CD4-positive, alpha-beta T cell treated with Interleukin-10 for 1 hour (primary cell): Measurements from ENCODE around the gene PHLDA2.
A peak's percentile ranks its signal among the peaks of the same experiment; 100 is the strongest.
"Not testable (repeated sequence)": the region's sequence is repeated elsewhere in the genome, so short reads cannot be mapped to it uniquely, and the experiment has no call there.

Experiments
- DNase-seq: peaks from one replicate; pipeline ENCODE4 v3.0.0-alpha.2; 2020

Gene PHLDA2

GRCh38 chr11:2912498-2912897 is 16.7 kb downstream of the PHLDA2 start:
- no peak for DNase-seq

DNA sequence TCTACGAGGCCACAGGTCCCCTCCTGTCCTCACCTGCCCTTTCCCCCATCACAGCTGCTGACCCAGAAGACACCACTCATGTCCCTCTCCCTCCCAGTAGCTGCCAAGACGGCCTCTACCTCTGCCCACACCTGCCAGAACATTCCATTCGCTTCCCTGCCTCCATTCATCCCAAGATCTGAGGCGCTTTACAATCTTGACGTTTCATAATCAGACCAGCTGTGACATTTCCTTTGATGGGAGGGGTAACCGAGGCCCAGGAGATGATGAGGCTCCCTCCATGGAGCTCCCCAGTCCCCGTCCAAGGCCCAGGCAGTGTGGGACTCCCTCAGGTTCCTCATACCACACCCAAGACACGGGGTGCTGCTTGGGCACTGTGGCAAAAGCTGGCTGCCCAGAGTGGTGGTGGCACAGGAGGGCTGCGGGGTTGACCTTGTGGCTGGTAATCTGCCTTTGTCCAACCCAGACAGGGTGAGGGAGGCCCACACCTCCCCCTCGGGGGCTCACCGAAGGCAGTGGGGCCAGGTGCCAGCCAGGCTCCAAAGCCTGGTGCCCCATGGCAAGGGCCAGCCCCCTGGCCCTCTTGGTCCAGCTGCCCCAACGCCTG is 17.3 kb downstream of the PHLDA2 start:
- no peak for DNase-seq

DNA sequence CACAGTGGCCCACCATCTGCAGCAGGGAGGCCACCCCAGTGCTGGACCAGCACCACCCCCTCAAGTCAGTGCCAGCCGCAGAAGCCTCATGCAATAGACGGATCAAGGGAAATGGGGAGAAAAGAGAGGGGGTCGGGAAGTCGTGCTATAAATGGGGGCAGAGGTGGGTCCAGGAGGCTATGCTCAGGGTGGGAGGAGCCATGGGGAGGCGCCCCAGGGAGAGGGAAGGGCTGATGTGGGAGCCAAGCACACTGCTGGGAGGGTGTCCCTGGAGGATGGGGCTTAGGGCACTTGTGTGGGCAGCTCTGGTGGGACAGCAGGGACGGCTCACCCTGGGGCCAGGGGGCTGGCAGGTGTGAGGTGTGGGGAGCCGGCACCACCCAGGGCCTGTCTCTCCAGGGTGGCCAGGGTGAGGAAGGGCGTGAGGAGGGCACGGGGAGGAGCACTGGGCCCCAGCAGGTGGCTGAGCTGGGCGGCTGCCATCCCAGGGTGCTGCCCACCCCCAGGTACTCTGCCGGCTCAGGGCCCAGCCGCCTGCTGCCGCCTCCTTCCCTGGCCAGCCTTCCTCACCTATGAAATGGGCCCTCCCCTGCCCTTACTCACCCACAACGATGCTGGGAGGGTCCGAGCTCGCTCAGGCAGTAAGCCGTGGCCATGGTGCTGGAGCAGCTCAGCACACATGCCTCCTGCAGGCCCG is 18.0 kb downstream of the PHLDA2 start:
- no peak for DNase-seq

- DNase-seq, result no peak
Measured at GRCh38 chr11:2910401-2910955, 18.7 kb downstream of the PHLDA2 start.

DNA sequence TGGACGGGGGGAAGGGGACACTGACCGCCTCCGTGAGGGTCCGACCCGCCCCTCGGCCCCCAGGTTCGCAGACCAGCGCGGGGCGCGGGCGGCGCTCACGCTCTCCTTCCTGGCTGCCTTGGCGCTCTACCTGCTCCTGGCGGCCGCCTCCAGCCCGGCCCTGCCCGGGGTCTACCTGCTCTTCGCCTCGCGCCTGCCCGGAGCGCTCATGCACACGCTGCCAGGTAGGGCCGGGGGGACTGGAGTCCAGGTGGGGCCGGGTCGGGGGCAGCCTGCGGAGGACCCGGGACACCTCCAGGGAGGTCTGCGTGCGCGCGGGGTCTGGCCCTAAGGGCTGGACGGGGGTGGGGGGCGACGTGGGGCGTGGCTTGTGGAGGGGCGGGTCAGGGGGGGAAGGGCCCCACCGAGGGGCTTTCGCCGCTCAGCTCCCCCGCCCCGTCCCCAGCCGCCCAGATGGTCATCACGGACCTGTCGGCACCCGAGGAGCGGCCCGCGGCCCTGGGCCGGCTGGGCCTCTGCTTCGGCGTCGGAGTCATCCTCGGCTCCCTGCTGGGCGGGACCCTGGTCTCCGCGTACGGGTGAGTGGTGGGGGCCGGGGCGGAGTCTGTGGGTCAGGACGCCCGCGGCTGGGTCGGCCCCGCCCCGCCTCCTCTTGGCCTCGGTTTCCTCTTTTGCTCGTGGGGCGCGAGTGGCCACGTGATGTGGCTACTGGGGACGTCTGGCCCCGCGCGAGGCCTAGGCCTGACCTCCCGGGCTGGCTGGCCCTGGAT is 19.9 kb downstream of the PHLDA2 start:
- DNase-seq, result no peak

- DNase-seq, result no peak
Measured at GRCh38 chr11:2908130-2908529, 21.1 kb downstream of the PHLDA2 start.

GRCh38 chr11:2905299-2905698 is 23.9 kb downstream of the PHLDA2 start:
- not testable (repeated sequence) for DNase-seq

DNA sequence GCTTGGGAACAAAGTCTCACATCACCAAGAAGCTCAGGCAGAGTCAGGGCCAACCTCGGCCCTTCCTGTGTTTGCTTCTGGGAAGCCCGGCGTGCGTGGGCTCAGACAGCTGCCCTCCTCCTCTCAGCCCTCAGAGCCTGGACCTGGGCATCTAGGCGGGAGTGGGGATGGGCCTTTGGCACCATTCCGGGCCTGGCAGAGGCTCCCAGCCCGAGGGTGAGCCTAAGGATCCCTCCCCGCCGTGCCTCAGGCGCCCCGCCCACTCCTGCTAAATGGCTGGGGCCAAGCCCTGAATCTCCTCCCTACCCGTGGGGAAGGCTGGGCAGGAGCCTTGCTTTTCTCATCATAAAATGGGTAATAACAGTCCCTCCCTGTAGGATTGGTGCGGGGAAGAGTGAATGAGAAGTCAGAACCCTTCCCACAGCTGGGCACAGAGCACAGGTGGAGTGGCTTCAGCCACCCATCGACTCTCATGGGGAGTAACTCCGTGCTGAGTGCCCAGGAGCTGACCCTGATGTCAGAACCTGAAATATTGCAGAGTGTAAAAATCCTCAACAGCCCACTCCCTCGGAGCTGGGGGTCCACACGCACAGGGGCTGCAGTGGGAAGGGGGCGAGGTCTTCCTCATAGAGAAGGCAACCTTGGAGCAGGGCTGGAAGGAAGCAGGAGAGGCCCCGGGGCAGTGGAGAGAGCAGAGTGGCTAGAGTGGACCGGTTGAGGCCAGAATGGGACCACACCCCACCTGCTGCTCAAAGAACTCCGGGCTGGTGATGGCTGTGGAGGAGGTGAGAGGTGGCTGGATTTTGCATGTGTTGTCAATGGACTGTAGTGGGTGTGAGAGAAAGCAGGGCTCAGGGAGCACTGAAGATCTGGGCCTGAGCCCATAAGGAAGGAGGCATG is 24.8 kb downstream of the PHLDA2 start:
- no peak for DNase-seq

DNA sequence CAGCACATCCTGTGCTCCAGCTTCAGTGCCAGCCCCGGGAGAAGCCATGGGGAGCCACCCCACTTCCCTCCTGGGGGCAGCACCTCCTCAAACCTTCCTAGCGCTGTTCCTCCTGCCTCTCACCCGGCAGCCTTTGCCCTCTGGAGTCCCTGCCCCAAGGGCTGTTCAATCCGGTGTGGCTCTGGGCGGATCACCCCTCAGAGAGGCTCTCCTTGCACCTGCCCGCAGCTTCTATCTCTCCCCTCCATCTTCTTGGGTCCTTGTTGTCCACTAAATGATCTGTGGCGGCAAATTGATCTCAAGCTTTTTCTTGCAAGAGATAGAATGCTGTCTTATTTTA is 25.6 kb downstream of the PHLDA2 start:
- DNase-seq, result no peak

GRCh38 chr11:2902784-2903671 is 26.2 kb downstream of the PHLDA2 start:
- DNase-seq, result no peak

DNA sequence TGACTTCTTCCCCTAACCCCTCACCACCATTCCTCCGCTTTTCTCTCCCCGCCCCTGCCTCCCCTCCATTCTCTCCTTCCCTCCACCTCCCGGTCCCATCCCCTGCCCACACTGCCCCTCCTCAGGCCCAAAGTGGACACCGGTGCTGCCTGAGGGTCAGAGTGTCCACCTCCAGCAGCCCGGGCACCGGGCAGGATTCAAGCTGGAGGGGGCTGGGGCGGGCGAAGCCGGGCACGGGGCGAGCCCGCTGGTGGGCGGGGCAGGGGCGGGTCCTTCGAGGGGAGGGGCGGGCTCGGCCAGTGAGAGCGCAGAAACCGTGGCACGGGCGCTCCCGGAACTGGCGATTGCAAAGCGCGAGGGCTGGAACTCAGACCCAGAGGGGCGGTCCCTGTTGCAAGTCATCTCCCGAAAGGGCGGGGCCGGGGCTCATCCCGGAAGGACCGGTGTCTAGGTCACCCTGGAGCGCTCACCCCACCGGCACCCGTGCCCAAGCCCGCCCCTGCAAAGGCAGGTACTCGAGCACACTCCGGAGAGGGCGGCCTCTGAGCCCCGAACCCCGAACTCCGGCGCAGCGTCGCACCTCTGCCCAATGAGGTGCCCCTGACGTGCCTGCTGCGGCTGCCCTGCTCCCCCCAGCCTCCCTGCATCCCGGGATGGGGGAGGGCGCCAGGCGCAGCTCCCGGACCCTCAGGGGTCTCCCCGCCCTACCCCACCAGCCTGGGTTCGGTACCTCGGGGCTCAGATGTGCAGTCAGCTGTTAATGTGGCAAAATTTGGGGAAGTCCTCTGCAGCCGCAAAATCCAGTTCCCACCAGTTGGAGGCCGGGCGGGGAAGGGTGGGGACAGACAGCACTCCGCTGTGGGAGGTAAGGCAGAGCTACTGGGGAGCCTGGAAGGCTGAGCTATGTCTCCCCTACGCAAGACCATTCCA is 27.1 kb downstream of the PHLDA2 start:
- peak; percentile 95 for DNase-seq

DNA sequence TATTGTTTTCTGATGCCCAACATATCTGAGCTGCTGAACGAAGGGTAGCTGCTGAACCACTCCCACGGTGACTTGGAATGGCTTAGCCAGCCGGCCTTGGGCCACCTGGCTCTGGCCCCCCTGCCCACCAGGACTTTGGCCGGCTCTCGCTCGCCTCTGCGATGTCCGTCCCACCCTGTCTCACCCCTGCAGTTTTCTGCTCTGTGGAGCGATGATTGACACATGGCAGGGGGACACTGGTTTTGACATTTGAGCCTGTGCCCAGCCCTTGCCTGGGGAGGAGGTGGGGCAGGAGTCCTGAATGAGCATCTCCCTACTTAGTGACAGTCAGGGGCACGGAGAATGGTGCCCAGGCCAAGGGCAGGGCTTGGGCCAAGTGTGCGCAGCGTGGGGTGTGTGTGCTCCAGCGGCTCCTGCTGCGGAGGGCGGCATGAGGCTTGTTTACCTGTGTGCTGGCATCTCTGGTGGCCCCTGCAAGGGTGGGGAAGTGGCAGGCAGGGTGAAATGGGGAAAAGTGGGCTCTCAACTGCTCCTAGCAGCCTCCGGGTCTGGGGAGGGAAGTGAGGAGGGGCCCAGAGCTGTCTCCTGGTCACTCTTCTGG is 27.9 kb downstream of the PHLDA2 start:
- no peak for DNase-seq

GRCh38 chr11:2899080-2899783 is 30.0 kb downstream of the PHLDA2 start:
- no peak for DNase-seq

GRCh38 chr11:2898366-2899079 is 30.7 kb downstream of the PHLDA2 start:
- peak; percentile 65 for DNase-seq

- DNase-seq, result no peak
Measured at GRCh38 chr11:2897048-2897447, 32.2 kb downstream of the PHLDA2 start.

DNA sequence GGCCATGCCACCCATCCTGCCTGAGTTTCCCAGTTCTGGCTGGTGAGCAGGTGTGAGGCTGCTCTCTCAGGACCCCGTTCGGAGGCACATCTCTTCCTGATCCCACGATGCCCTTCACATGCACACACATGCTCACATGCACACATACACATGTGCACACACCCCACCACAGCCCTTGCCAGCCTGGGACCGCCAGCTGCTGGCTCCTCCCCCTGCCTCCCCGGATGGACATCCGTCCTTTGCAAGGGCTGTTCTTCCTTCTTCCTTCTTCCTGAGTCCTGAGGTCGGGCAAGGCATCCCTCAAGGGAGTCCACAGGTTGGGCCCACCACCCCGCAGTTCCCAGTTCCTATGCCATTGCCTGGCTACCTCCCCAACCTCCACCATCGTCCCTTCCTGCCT is 33.2 kb downstream of the PHLDA2 start:
- DNase-seq, result no peak

DNA sequence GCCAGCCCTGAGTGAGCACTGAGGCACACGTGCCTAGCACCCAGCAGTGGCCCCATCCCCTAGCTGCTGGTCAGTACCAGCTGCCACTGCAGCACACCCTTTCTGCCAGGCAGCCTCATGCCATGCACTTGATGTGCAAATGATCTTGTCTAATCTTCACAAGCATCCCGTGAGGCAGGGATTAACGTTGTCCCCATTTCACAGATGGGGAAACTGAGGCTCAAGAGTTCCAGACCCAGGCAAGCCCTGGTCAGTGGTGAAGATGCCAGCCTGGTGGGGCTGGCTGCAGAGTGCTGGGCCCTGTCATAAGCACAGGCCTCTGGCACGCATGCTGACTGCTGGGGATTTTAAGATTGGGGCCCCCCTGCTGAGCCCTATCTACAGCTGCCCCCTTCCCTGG is 35.3 kb downstream of the PHLDA2 start:
- no peak for DNase-seq

DNA sequence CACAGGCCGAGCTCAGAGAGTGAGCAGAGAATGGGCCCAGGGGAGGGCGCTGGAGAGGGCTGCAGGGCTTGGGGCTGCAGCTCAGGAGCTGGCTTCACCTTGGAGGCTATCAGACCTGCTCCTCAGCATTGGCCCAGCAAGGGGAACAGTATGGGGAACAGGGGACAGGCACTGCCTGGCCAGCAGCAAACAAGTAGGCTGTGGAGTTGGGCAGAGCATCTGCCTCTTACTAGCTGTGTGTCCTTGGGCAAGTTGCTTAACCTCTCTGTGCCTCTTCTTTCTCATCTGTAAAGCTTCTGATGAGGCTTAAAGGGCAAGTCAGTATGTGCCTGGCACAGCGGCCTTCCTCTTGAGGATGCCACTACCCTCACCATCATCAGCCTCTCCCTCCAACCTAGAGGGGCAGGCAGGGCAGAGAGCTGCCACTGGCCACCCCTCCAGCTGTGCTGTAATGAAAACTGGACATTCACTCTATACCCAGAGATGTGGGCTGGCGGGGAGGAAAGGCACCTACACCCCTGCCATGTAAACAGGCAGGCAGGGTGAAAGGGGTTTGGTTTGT is 36.2 kb downstream of the PHLDA2 start:
- DNase-seq, result peak; percentile 51
